ENCODE measurements around the gene GNE. TPM values are rescaled to one million over a fixed set of nuclear protein-coding genes. Genes with fewer than 3 reads are reported as not detected.

The GNE gene
- total and polyA plus RNA-seq, 2 of the 8 experiments (the other 6 are each of a cell fraction or from before 2014, with no cell fraction given): 5.1 to 11.1 TPM

GRCh38 chr9:36293171-36293570, 34.9 kb upstream of the GNE start:
- ChIA-PET CTCF (ENCODE audit: partially characterized antibody) (interaction anchor here (0.9 kb wide), 1 partner anchor 445 kb away, joined by 3 read pairs; no protein-coding TSS in a partner anchor), POLR2A (ENCODE audit: partially characterized antibody) (no interaction called here)
- H3K36me3 ChIP-seq (ENCODE audit: control insufficient read depth in 2 of 4, insufficient read depth in 4 of 4, low read length in 3 of 4): no peaks in the 10 kb centered on the region
- 86% methylated on average over 7 of the region's 7 CpGs; no CpG with 5 or more reads in 1 of the 2 experiments for WGBS, 2 experiments (ENCODE audit: extremely low coverage in 1 of 2, insufficient coverage in 1 of 2, insufficient read length in 1 of 2, insufficient replicate concordance in 2 of 2, low coverage in 1 of 2, low lambda C conversion rate in 2 of 2, missing lambda C conversion rate in 1 of 2)
- H3K27ac ChIP-seq (ENCODE audit: low read depth, low read length): no peak overlapping the region
- H3K14ac ChIP-seq (ENCODE audit: insufficient read length): no peak overlapping the region
- peaks cover 0 to 6% (median 2%) of the 10 kb centered on the region in 4 experiments; a peak in 4 of 7 replicates for H3K4me1 ChIP-seq (replicated peaks in 1 of 4; ENCODE audit: control insufficient read depth in 3 of 4, insufficient read depth in 4 of 4, low read length in 3 of 4)
- H4K5ac ChIP-seq (ENCODE audit: insufficient read length, low read depth, low read length): no peak overlapping the region
- no peaks in the 10 kb centered on the region for H3K23me2 ChIP-seq (ENCODE audit: low read depth, low read length)
- H3K56ac ChIP-seq (replicated peaks; ENCODE audit: insufficient read length, low read depth, low read length): no peak overlapping the region
- H2BK12ac ChIP-seq (ENCODE audit: low read depth, low read length): no peak overlapping the region
- H2BK5ac ChIP-seq (ENCODE audit: low read depth, low read length): no peak overlapping the region
- H3K9ac ChIP-seq (replicated peaks in 1 of 4; ENCODE audit: extremely low read depth in 1 of 4, low read depth in 3 of 4, low read length in 3 of 4): no peak overlapping the region
- H2AK5ac ChIP-seq (ENCODE audit: low read depth, low read length): no peak overlapping the region
- no peak overlapping the region for H2BK20ac ChIP-seq (ENCODE audit: low read length)
- no peak for TF ChIP-seq TCF12 (IDR thresholded peaks at IDR 0.05; ENCODE audit: low read depth, low read length)
- TF ChIP-seq HDAC6 (IDR thresholded peaks at IDR 0.05; ENCODE audit: low read depth, low read length): no peak
- TF ChIP-seq GABPA (IDR thresholded peaks at IDR 0.05; ENCODE audit: borderline replicate concordance, insufficient read depth, low read length): no peak
- TF ChIP-seq CREB1 (IDR thresholded peaks at IDR 0.05): no peak
- no peak overlapping the region for H3K23ac ChIP-seq (ENCODE audit: insufficient read length)
- no peak overlapping the region for H3K4me3 ChIP-seq (ENCODE audit: extremely low read depth in 1 of 4, insufficient read depth in 2 of 4, low read depth in 3 of 4, low read length in 4 of 4)
- no peak overlapping the region for H2BK120ac ChIP-seq (replicated peaks; ENCODE audit: low read depth, low read length)
- no peaks in the 10 kb centered on the region for H3K79me2 ChIP-seq (ENCODE audit: control insufficient read depth in 1 of 2, insufficient read depth in 2 of 2, low read length in 2 of 2)
- H3K79me1 ChIP-seq (ENCODE audit: low read depth, low read length): no peaks in the 10 kb centered on the region
- H3K9me3 ChIP-seq (ENCODE audit: insufficient read depth in 2 of 2, low read depth in 1 of 2, low read length in 1 of 2): no peaks in the 10 kb centered on the region
- no peak for FAIRE-seq
- no peak overlapping the region for H3K4me2 ChIP-seq (ENCODE audit: insufficient read depth in 1 of 2, low read depth in 2 of 2, low read length in 2 of 2)
- no peaks in the 10 kb centered on the region for H3K27me3 ChIP-seq (replicated peaks in 1 of 4; ENCODE audit: control insufficient read depth in 3 of 4, extremely low read depth in 1 of 4, insufficient read depth in 3 of 4, low read length in 3 of 4)
- H4K91ac ChIP-seq (replicated peaks; ENCODE audit: insufficient read length, low read length): no peak overlapping the region
- 0 out of 2 replicates have a peak overlapping the region, but pooled peaks have one; percentile 54 for H4K8ac ChIP-seq (ENCODE audit: extremely low read depth, insufficient read depth, low read length)
- H3K18ac ChIP-seq (ENCODE audit: extremely low read depth, low read length): no peak overlapping the region
- H3K4ac ChIP-seq (replicated peaks; ENCODE audit: insufficient read length, low read depth, low read length): no peak overlapping the region
- no peaks in the 10 kb centered on the region for H4K20me1 ChIP-seq (replicated peaks in 1 of 2; ENCODE audit: control insufficient read depth in 1 of 2, insufficient read depth in 2 of 2, low read length in 2 of 2)
- H2AFZ ChIP-seq (ENCODE audit: low read length): no peak overlapping the region
- no peak for DNase-seq (ENCODE audit: low read depth in 1 of 2, low spot score in 2 of 2)
- no peak overlapping the region for H2BK15ac ChIP-seq (ENCODE audit: low read length)

Data from H1 (cell line).